GM23338 (cell line): ENCODE data around the gene MPRIP. TPM values are rescaled to one million over a fixed set of nuclear protein-coding genes. Genes with fewer than 3 reads are reported as not detected.

Experiments
- ATAC-seq: fragments of 200-7000 bp; cut with Tn5 transposase; 3 replicates; pipeline ENCODE4 v1.9.1; 2020
- DNase-seq: peaks from one replicate; pipeline ENCODE4 v3.0.0-alpha.2; 2015; ENCODE audit warnings: low spot score
- H2AFZ ChIP-seq: fragments of 200-600 bp; sonication (generic); 2 replicates; pipeline ENCODE4 v1.8.0; 2016; ENCODE audit warnings: antibody characterized with exemption, mild to moderate bottlenecking, moderate library complexity
- H3F3A ChIP-seq: fragments of 200-600 bp; sonication (generic); replicated peaks from 2 replicates; pipeline ENCODE4 v1.8.0; 2017; ENCODE audit warnings: antibody characterized with exemption, mixed run types, low read depth
- H3K27ac ChIP-seq: fragments of 200-600 bp; sonication (generic); 2 replicates; pipeline ENCODE4 v1.6.1; 2016; ENCODE audit warnings: low read depth
- H3K27me3 ChIP-seq: fragments of 200-600 bp; sonication (generic); 2 replicates; pipeline ENCODE4 v1.8.0; 2016; ENCODE audit warnings: mild to moderate bottlenecking, mixed run types, moderate library complexity; ENCODE audit not compliant: insufficient read depth
- H3K36me3 ChIP-seq: fragments of 200-600 bp; sonication (generic); 2 replicates; pipeline ENCODE4 v1.8.0; 2016; ENCODE audit warnings: mild to moderate bottlenecking; ENCODE audit not compliant: insufficient read depth
- H3K4me1 ChIP-seq: fragments of 200-600 bp; sonication (generic); 2 replicates; pipeline ENCODE4 v1.8.0; 2016; ENCODE audit warnings: mild to moderate bottlenecking, moderate library complexity; ENCODE audit not compliant: insufficient read depth
- H3K4me2 ChIP-seq: fragments of 200-600 bp; sonication (generic); 2 replicates; pipeline ENCODE4 v1.7.1; 2017; ENCODE audit warnings: mixed run types
- H3K4me3 ChIP-seq: fragments of 200-600 bp; sonication (generic); 2 replicates; pipeline ENCODE4 v1.6.1; 2016; ENCODE audit warnings: mixed run types
- H3K79me2 ChIP-seq: fragments of 200-600 bp; sonication (generic); replicated peaks from 2 replicates; pipeline ENCODE4 v1.8.0; 2017; ENCODE audit warnings: mild to moderate bottlenecking; ENCODE audit not compliant: insufficient read depth
- H3K9me2 ChIP-seq: fragments of 200-600 bp; sonication (generic); 2 replicates; pipeline ENCODE4 v1.8.0; 2017; ENCODE audit not compliant: insufficient read depth
- H4K20me1 ChIP-seq: fragments of 200-600 bp; sonication (generic); replicated peaks from 2 replicates; pipeline ENCODE4 v1.8.0; 2017; ENCODE audit warnings: mild to moderate bottlenecking; ENCODE audit not compliant: insufficient read depth
- H3K27ac Mint-ChIP-seq: 2 replicates; pipeline ENCODE4 v1.8.0; 2020; ENCODE audit warnings: inconsistent platforms, mild to moderate bottlenecking, moderate library complexity, mixed read lengths
- H3K27me3 Mint-ChIP-seq: 3 replicates; pipeline ENCODE4 v1.8.0; 2022; ENCODE audit warnings: low read depth, mild to moderate bottlenecking, moderate library complexity, mixed read lengths, inconsistent platforms; ENCODE audit not compliant: insufficient read depth, poor library complexity
- H3K36me3 Mint-ChIP-seq: 3 replicates; pipeline ENCODE4 v1.8.0; 2021; ENCODE audit warnings: low read depth, mild to moderate bottlenecking, inconsistent platforms, moderate library complexity, mixed read lengths
- H3K4me1 Mint-ChIP-seq: 3 replicates; pipeline ENCODE4 v1.8.0; 2020; ENCODE audit warnings: mild to moderate bottlenecking, inconsistent platforms, mixed read lengths
- H3K4me3 Mint-ChIP-seq: 3 replicates; pipeline ENCODE4 v1.8.0; 2021; ENCODE audit warnings: moderate library complexity, mild to moderate bottlenecking, inconsistent platforms, mixed read lengths
- H3K9me3 Mint-ChIP-seq: 3 replicates; pipeline ENCODE4 v1.8.0; 2020; ENCODE audit warnings: moderate library complexity, mild to moderate bottlenecking, inconsistent platforms, mixed read lengths
- CTCF ChIP-seq, 2 experiments: fragments of 200-600 bp in 1 of 2; sonication (generic) in 1 of 2; conservative IDR thresholded peaks; 2 replicates each; pipeline versions ENCODE4 v1.5.1 to v1.6.1; 2016 to 2017; ENCODE audit warnings: antibody characterized with exemption in 2 of 2, low read depth in 2 of 2, mild to moderate bottlenecking in 2 of 2, moderate library complexity in 1 of 2
- REST ChIP-seq: IDR thresholded peaks from one replicate; pipeline ENCODE4 v1.6.1; 2018; ENCODE audit warnings: antibody characterized with exemption; ENCODE audit not compliant: unreplicated experiment
- ZNF462 ChIP-seq: fragments of 250-450 bp; sonication (Bioruptor Pico); IDR thresholded peaks from 2 replicates; pipeline ENCODE4 v1.5.0; 2020; ENCODE audit warnings: mild to moderate bottlenecking, moderate library complexity
- polyA plus RNA-seq: library from polyadenylated mRNA; unstranded; fragments of >200 nt; fragmentation: Nextera tagmentation; extraction: Ambion mirVana; gene quantifications from 2 replicates; pipeline ENCODE4 v1.2.1, GENCODE V29; 2016
- total RNA-seq: library from RNA; depleted of rRNA; stranded (reverse); fragments of >200 nt; shearing (Covaris generic); gene quantifications from 2 replicates; pipeline ENCODE4 v1.2.3, GENCODE V29; 2014

Gene MPRIP
- total and polyA plus RNA-seq, 2 experiments from 2014 or later, result 39.3 to 113 TPM

GRCh38 chr17:17172001-17172939, 130.0 kb downstream of the MPRIP start:
- Histone ChIP-seq H4K20me1 (no peaks in the 10 kb centered on the region; the same call in 1 of the 2 replicates), H3K4me3 (no peak overlapping the region), H2AFZ (no peak overlapping the region), H3K79me2 (no peaks in the 10 kb centered on the region), H3K36me3 (no peaks in the 10 kb centered on the region; the same call in 1 of the 2 replicates), H3F3A (no peaks in the 10 kb centered on the region), H3K4me1 (no peaks in the 10 kb centered on the region), H3K27ac (no peak overlapping the region), H3K4me2 (no peak overlapping the region), H3K9me2 (no peaks in the 10 kb centered on the region), H3K27me3 (no peaks in the 10 kb centered on the region)
- peaks cover 11% of the 10 kb centered on the region for H3K4me1 Mint-ChIP-seq
- DNase-seq (peak; percentile 29), ATAC-seq (peak; percentile 46)
- peaks cover 30% of the 10 kb centered on the region for H3K36me3 Mint-ChIP-seq
- no peak overlapping the region for H3K27ac Mint-ChIP-seq
- no peak overlapping the region for H3K4me3 Mint-ChIP-seq
- TF ChIP-seq CTCF (conservative IDR thresholded peaks at IDR 0.05; ENCODE audit: low read depth in 2 of 2) (peak; percentile 9 to 28; a peak in 1 of 4 replicates), REST (no peak)
- peaks cover 9% of the 10 kb centered on the region for H3K27me3 Mint-ChIP-seq
- no peaks in the 10 kb centered on the region for H3K9me3 Mint-ChIP-seq

GRCh38 chr17:17172990-17173389, 130.7 kb downstream of the MPRIP start:
- Mint-ChIP-seq H3K27ac (no peak overlapping the region), H3K27me3 (peaks cover 7% of the 10 kb centered on the region), H3K36me3 (peaks cover 34% of the 10 kb centered on the region), H3K9me3 (no peaks in the 10 kb centered on the region), H3K4me3 (no peak overlapping the region), H3K4me1 (peaks cover 11% of the 10 kb centered on the region)
- Histone ChIP-seq H2AFZ (no peak overlapping the region), H3K36me3 (no peaks in the 10 kb centered on the region; the same call in 1 of the 2 replicates), H3K27ac (no peak overlapping the region), H3K4me1 (no peaks in the 10 kb centered on the region), H3K27me3 (no peaks in the 10 kb centered on the region), H3K9me2 (no peaks in the 10 kb centered on the region), H3K4me3 (no peak overlapping the region), H3F3A (no peaks in the 10 kb centered on the region), H3K79me2 (no peaks in the 10 kb centered on the region), H3K4me2 (no peak overlapping the region), H4K20me1 (no peaks in the 10 kb centered on the region; the same call in 1 of the 2 replicates)
- DNase-seq (no peak), ATAC-seq (no peak)
- TF ChIP-seq REST, result no peak
- TF ChIP-seq ZNF462 (CRISPR knock-in tag), result no peak
